Keratinocyte (primary cell): Measurements from ENCODE around the gene ATCAY.

Experiments
- EZH2 ChIP-seq: IDR thresholded peaks from one replicate; pipeline ENCODE4 v1.6.1; 2012; ENCODE audit warnings: inconsistent platforms, mild to moderate bottlenecking, low read length, moderate library complexity
- TF ChIP-seq, protein P1 (sequence below), 3 experiments: IDR thresholded peaks in 1 of 3; conservative IDR thresholded peaks in 1 of 3; optimal IDR thresholded peaks in 1 of 3; 2 replicates in 2 of 3; 3 replicates in 1 of 3; pipeline versions ENCODE3 to v1.5.1; 2011; ENCODE audit warnings: low read length in 3 of 3, mild to moderate bottlenecking in 3 of 3, moderate library complexity in 2 of 3, control low read depth in 1 of 3, inconsistent platforms in 1 of 3; ENCODE audit not compliant: insufficient read depth in 2 of 3; ENCODE audit errors: extremely low read depth in 1 of 3

- TF ChIP-seq, protein P1, sequence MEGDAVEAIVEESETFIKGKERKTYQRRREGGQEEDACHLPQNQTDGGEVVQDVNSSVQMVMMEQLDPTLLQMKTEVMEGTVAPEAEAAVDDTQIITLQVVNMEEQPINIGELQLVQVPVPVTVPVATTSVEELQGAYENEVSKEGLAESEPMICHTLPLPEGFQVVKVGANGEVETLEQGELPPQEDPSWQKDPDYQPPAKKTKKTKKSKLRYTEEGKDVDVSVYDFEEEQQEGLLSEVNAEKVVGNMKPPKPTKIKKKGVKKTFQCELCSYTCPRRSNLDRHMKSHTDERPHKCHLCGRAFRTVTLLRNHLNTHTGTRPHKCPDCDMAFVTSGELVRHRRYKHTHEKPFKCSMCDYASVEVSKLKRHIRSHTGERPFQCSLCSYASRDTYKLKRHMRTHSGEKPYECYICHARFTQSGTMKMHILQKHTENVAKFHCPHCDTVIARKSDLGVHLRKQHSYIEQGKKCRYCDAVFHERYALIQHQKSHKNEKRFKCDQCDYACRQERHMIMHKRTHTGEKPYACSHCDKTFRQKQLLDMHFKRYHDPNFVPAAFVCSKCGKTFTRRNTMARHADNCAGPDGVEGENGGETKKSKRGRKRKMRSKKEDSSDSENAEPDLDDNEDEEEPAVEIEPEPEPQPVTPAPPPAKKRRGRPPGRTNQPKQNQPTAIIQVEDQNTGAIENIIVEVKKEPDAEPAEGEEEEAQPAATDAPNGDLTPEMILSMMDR (optimal IDR thresholded peaks at IDR 0.05 in 1 of 3, IDR thresholded peaks at IDR 0.05 in 1 of 3, conservative IDR thresholded peaks at IDR 0.05 in 1 of 3; ENCODE audit: extremely low read depth in 1 of 3, insufficient read depth in 2 of 3, low read length in 3 of 3) = no peak
- TF ChIP-seq EZH2 = no peak
Measured at GRCh38 chr19:3976495-3977241, 96.2 kb downstream of the ATCAY start.
